GM18519 (cell line): Measurements from ENCODE around the gene PRM1.

Experiments used
- ATAC-seq: cut with Tn5 transposase; IDR thresholded peaks from one replicate; pipeline ENCODE4 v1.9.1; 2021; ENCODE audit warnings: mild to moderate bottlenecking, moderate library complexity; ENCODE audit not compliant: unreplicated experiment, low FRiP score

The PRM1 gene

DNA sequence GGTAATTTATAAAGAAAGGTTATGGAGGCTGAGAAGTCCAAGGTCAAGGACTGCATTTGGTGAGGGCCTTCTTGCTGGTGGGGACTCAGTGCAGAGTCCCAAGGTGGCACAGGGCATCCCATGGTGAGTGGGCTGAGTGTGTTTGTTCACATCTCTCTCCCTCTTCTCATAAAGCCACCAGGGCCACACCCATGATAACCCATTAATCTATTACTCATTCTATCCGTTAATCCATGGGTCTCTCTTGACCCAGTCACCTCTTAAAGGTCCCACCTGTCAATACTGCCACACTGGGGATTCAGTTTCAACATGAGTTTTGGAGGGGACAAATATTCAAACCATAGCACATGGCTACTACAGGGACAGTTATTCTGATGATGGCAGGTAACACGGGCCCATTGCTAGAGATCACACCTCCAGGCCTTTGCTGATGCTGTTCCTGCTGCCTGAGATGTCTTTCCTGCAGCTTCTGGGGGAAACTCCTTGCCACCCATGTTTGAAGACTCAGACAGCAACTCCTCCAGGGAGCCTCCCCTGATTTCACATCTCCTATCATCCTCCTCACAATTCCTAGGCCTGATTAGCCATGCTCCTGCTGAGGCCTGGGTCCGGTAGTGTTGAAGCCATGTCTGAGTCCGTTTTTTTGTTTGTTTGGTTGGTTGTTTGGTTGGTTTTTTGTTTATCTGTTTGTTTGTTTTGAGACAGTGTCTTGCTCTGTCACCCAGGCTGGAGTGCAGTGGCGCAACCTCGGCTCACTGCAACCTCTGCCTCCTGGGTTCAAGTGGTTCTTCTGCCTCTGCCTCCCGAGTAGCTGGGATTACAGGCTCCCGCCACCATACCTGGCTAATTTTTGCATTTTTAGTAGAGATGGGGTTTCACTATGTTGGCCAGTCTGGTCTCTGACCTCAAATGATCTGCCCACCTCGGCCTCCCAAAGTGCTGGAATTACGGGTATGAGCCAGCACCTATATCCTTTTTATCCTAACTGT lies 41.2 kb downstream of the PRM1 start:
- ATAC-seq, result no peak

DNA sequence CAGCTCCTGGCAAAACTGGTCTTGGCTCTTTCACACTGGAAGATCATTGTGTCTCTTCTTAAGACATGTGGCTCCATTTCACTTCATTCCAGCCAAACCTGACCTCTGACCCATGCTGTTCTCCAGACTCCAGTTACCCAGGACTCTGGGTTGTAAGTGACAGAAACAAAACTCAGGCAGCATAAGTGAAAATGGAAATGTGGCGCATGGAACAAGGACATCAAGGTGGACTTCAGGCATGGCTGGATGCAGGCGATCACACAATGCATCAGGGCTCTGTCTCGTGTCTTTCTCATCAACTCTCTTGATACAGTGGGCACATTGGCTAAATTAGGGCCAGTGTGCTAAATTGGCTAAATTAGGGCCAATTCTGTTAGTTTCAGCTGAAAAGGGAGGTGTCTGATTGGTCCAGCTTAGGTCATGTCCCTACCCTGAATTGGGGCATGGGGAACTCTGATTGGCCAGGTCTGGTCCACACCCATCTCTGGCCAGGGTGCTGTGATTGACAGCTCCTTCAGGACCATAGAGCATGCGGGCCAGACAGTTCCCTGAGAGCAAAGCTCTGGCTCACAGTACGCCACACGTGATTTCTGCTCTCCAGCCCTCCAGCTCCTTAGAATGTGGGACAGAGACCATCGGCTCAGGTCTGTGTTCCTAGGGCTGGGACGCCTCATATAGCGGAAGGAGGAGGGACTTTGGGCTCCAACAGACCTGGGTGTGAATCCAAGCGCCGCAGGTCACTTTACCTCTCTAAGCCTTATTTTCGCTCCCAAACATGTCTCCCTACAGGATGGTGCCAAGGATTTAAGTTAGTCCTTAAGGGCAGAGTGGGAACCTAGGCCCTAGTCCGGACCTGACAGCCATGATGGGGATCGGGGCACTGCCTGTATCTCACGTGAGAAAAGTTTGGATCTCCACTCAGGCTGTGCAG lies 42.6 kb downstream of the PRM1 start:
- ATAC-seq, result no peak

DNA sequence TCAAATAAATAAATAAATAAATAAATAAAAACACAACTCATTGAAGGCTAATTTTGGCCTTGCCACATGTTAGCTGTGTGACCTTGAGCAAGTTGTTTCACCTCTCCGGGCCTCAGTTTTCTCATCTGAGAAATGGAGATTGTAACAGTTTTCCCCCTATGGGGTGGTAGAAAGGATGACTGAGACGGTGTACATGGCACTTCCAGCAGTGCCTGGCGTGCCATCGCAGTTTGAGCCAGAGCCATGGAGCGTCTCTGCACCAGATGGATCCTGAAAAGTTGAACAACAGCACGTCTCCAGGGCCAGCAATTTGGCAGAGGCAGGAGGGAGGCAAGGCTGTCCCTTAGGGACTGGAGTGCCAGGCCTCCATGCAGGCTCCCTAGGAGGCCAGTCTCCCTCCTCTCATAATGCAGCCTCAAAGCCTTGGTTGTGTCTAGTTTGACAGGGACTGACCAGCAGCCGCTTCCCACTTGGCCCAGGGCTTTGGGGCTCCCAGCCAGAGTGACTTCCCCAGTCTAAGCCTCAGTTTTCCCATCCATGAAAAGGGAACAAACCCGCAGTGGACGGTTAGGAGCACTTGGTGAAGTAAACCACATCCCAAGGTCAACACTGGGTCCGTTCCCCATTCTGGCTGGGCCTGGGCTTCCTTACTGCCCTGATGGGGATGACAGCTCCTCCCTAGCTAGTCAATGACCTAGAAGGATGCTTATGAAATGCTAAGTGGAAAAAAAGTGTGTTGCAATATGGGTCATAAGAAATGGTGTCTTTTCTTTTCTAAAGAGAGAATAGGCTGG lies 44.5 kb downstream of the PRM1 start:
- no peak for ATAC-seq

DNA sequence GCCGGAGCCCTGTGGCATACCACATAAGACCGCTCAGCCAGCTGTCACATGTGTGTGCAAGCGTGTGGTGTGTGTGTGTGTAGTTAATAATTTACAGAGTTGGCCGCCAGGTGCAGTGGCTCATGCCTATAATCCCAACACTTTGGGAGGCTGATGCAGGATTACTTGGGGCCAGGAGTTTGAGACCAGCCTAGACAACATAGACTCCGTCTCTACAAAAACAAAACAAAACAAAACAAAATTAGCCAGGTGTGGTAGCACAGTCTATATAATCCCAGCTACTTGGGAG lies 45.5 kb downstream of the PRM1 start:
- ATAC-seq, result no peak

DNA sequence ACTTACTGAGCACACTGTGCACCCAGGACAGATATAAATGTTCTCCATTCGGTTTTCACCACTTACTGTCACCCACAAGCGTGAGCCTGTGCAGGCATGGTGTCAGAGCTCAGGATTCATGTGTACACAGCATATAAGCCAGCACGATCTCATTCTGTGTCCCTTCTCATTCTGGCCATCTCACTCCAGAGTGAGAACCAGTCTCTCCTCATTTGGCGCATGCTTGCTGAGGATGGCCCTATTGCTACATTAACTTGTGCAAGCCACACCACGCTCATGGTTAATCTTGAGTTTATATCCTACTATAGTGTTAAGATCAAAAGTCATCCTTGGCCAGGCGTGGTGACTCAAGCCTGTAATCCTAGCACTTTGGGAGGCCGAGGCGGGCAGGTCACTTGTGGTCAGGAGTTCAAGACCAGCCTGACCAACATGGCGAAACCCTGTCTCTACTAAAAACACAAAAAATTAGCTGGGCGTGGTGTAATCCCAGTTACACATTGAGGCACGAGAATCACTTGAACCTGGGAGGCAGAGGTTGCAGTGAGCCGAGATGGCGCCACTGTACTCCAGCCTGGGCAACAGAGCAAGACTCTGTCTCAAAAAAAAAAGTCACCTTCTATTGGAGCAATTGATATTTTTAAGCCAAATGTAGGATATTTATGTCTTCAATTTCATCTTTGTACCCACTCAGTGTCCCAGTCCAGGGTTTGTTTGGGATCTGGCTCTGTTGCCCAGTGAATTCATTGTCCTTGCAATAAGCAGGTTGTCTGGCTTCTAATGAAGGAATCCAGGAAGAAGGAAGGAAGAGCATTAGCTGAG lies 46.0 kb downstream of the PRM1 start:
- ATAC-seq, result no peak

DNA sequence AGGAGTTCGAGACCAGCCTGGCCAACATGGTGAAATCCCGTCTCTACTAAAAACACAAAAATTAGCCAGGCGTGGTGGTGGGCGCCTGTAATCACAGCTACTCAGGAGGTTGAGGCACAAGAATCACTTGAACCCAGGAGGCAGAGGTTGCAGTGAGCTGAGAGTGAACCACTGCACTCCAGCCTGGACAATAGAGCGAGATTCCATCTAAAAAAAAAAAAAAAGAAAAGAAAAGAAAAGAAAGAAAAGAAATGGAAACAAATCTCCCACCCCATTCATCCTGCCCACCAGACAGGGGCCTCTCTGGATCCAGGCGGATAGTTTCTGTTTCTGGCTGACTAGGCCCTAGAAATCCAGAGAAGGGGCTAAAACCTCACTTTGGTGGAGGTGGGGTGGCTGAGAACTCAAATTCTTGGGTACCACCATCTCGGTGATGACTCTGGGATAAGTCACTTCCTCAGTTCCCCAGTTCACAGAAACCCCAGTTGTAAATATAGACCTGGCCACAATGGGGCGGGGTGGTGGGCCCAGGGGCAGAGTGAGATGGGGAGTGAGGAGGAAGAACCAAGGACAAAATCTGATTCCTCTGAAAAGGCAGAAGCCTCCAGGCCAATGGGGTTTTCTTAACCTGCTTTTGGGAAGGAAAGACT lies 47.3 kb downstream of the PRM1 start:
- ATAC-seq, result no peak

DNA sequence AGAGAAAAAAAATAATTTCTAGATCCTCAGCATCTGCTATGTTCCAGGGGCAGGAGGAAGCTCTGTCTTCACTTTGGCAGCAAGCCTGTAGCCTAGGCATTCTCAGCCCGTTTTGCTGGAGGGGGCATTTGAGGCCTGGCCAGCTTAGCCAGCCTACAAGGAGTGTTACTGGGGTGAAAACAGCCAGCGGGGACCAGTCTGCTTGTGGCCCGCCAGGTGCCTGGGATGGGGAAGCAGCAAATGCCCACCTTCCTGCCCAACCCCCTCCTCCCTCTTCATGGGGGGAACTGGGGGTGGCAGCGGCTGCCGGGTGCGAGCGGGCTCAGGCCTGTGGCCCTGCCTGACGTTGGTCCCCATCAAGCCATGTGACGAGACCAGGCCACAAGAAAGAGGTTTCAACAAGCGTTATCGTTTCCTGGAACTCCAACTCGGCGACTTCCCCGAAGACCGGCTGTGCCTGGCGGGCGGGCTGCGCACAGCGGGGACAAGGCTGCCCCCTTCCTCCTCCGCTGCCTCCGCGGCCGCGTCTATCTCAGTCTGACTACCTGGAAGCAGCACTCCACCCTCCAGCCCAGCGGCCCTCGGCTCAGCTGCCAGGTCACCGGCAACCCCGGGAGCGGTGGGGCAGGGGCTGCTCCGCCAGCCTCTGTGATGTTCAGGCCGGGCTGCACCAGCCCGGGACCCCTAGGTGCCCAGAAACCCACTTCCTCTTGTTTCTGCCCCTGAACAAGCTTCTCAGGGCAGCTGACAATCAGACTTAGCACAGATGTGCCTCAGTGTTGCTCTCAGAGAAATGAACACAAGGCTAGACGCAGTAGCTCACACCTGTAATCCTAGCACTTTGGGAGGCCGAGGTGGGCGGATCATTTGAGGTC lies 48.0 kb downstream of the PRM1 start:
- ATAC-seq, result no peak

DNA sequence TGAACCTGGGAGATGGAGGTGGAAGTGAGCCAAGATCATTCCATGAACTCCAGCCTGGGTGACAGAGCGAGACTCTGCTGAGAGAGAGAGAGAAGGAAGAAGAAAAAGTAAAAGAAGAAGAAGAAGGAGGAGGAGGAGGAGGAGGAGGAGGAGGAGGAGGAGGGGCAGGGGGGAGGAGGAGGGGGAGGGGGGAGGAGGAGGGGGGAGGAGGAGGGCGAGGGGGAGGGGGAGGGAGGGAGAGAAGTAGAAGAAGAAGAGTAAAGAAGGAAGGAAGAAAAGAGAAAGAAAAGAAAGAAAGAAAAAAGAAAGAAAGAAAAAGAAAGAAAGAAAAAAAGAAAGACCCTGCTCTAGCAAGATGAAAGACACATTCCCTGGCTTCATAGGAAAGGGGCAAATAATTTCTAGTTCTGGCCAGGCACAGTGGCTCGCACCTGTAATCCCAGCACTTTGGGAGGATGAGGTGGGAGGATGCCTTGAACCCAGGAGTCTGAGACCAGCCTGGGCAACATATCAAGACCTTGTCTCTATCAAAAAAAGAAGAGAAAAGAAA lies 48.8 kb downstream of the PRM1 start:
- ATAC-seq, result no peak

DNA sequence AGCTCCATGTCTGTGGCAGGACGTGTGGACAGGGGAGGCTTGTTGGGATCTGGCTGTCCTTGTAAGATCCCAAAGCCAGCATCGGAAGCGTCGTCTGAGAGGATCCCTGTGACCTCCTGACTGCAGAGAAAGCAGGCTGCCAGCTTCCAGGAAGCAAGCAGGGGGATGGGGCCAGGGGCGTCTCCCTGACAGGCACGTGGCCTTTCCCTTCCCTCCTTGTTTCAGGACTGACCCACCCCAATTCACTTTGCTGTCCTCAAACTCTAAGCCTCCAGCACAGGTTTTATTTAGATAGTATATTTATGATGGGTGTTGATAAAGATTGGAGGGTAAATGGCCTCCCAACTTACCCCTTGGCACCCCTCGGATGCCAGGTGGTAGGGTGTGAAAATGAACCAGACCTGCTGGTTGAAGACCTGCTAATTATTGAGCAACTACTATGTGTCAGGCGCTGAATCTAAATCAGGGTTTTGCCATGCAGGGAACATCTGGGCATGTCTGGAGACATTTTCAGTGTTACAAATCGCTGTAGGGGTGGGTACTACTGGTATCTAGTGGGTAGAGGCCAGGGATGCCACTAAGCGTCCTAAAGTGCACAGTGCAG lies 49.7 kb downstream of the PRM1 start:
- no peak for ATAC-seq
